HEK293 (cell line): ENCODE data around the gene CRYBG2.

ENCODE experiments used
- CTCF ChIA-PET: fragments of 350-600 bp; formaldehyde crosslinking; extraction: SDS; loops from one replicate; lab custom pipeline; 2021; ENCODE audit warnings: antibody characterized with exemption; lab: Yijun Ruan, JAX
- POLR2A ChIA-PET: fragments of 300-600 bp; formaldehyde crosslinking; extraction: SDS; loops from one replicate; lab custom pipeline; 2020; ENCODE audit warnings: antibody characterized with exemption, inconsistent platforms; lab: Yijun Ruan, JAX
- H3K27ac ChIP-seq: fragments of 200-500 bp; sonication (Bioruptor generic); 2 replicates; pipeline ENCODE4 v1.5.1; 2014; ENCODE audit warnings: low read depth, low read length, control low read depth, inconsistent platforms; ENCODE audit errors: extremely low read depth
- H3K36me3 ChIP-seq, 2 experiments: fragments of 200-500 bp in 1 of 2; sonication (Bioruptor generic) in 1 of 2; 1 replicate in 1 of 2; 2 replicates in 1 of 2; pipeline ENCODE4 v1.5.1; 2014 to 2017; ENCODE audit warnings: inconsistent platforms in 2 of 2, low read length in 2 of 2; ENCODE audit not compliant: control insufficient read depth in 2 of 2, insufficient read depth in 1 of 2
- H3K4me1 ChIP-seq: fragments of 200-500 bp; sonication (Bioruptor generic); 2 replicates; pipeline ENCODE4 v1.5.1; 2014; ENCODE audit warnings: mild to moderate bottlenecking, low read length, inconsistent platforms; ENCODE audit not compliant: control insufficient read depth, insufficient read depth
- H3K4me3 ChIP-seq: 2 replicates; pipeline ENCODE4 v1.5.1; 2011; ENCODE audit warnings: low read depth, mild to moderate bottlenecking, control low read depth, low read length, moderate library complexity
- H3K9me3 ChIP-seq: fragments of 200-500 bp; sonication (Bioruptor generic); 2 replicates; pipeline ENCODE4 v1.5.1; 2014; ENCODE audit warnings: low read depth, low read length, inconsistent platforms; ENCODE audit not compliant: control insufficient read depth, insufficient read depth
- EGR2 ChIP-seq: fragments of 450-650 bp; formaldehyde crosslinking; IDR thresholded peaks from 2 replicates; pipeline ENCODE4 v1.5.1; 2016; ENCODE audit warnings: low read depth, missing biosample characterization, missing genetic modification characterization
- GLIS1 ChIP-seq: fragments of 450-650 bp; formaldehyde crosslinking; IDR thresholded peaks from 2 replicates; pipeline ENCODE4 v1.5.1; 2016; ENCODE audit warnings: missing biosample characterization, missing genetic modification characterization
- HOXA7 ChIP-seq: sonication (generic); formaldehyde crosslinking; IDR thresholded peaks from 2 replicates; pipeline ENCODE4 v1.8.1; 2022; ENCODE audit warnings: missing genetic modification reagents, borderline replicate concordance
- IKZF3 ChIP-seq: fragments of 450-650 bp; IDR thresholded peaks from 2 replicates; pipeline ENCODE4 v1.5.0; 2018; ENCODE audit warnings: missing biosample characterization, mild to moderate bottlenecking, missing genetic modification characterization, moderate library complexity
- KLF9 ChIP-seq: fragments of 450-650 bp; formaldehyde crosslinking; IDR thresholded peaks from 2 replicates; pipeline ENCODE4 v1.5.1; 2016; ENCODE audit warnings: missing biosample characterization, missing genetic modification characterization, low read depth
- PATZ1 ChIP-seq: fragments of 450-650 bp; formaldehyde crosslinking; IDR thresholded peaks from 2 replicates; pipeline ENCODE4 v1.5.1; 2016; ENCODE audit warnings: missing biosample characterization, missing genetic modification characterization
- SP3 ChIP-seq: fragments of 450-650 bp; formaldehyde crosslinking; IDR thresholded peaks from 2 replicates; pipeline ENCODE4 v1.5.1; 2016; ENCODE audit warnings: missing biosample characterization, missing genetic modification characterization
- ZBTB48 ChIP-seq: fragments of 450-650 bp; formaldehyde crosslinking; IDR thresholded peaks from 2 replicates; pipeline ENCODE4 v1.5.1; 2016; ENCODE audit warnings: missing biosample characterization, missing genetic modification characterization
- ZNF10 ChIP-seq: fragments of 450-650 bp; formaldehyde crosslinking; IDR thresholded peaks from 2 replicates; pipeline ENCODE4 v1.5.1; 2017; ENCODE audit warnings: missing biosample characterization, missing genetic modification characterization
- ZNF112 ChIP-seq: fragments of 450-650 bp; formaldehyde crosslinking; IDR thresholded peaks from 2 replicates; pipeline ENCODE4 v1.5.0; 2017; ENCODE audit warnings: missing biosample characterization, missing genetic modification characterization
- ZNF146 ChIP-seq: fragments of 450-650 bp; formaldehyde crosslinking; IDR thresholded peaks from 2 replicates; pipeline ENCODE4 v1.5.1; 2016; ENCODE audit warnings: missing biosample characterization, missing genetic modification characterization
- ZNF37A ChIP-seq: fragments of 450-650 bp; IDR thresholded peaks from 2 replicates; pipeline ENCODE4 v1.5.1; 2018; ENCODE audit warnings: missing biosample characterization, missing genetic modification characterization
- ZNF404 ChIP-seq: fragments of 450-650 bp; formaldehyde crosslinking; IDR thresholded peaks from 2 replicates; pipeline ENCODE4 v1.5.1; 2017; ENCODE audit warnings: missing biosample characterization, missing genetic modification characterization
- ZNF488 ChIP-seq: fragments of 450-650 bp; formaldehyde crosslinking; IDR thresholded peaks from 2 replicates; pipeline ENCODE4 v1.5.1; 2016; ENCODE audit warnings: missing biosample characterization, missing genetic modification characterization
- ZNF654 ChIP-seq: fragments of 450-650 bp; formaldehyde crosslinking; IDR thresholded peaks from 2 replicates; pipeline ENCODE4 v1.5.1; 2016; ENCODE audit warnings: low read depth, missing biosample characterization, missing genetic modification characterization
- ZNF660 ChIP-seq: fragments of 450-650 bp; IDR thresholded peaks from 2 replicates; pipeline ENCODE4 v1.5.1; 2018; ENCODE audit warnings: missing biosample characterization, mild to moderate bottlenecking, missing genetic modification characterization
- ZNF677 ChIP-seq: fragments of 450-650 bp; IDR thresholded peaks from 2 replicates; pipeline ENCODE4 v1.5.0; 2018; ENCODE audit warnings: missing biosample characterization, mild to moderate bottlenecking, missing genetic modification characterization, moderate library complexity
- ZNF692 ChIP-seq: fragments of 450-650 bp; formaldehyde crosslinking; IDR thresholded peaks from 2 replicates; pipeline ENCODE4 v1.5.1; 2016; ENCODE audit warnings: missing biosample characterization, missing genetic modification characterization
- ZNF76 ChIP-seq: fragments of 450-650 bp; formaldehyde crosslinking; IDR thresholded peaks from 2 replicates; pipeline ENCODE4; 2016; ENCODE audit warnings: low read depth, missing biosample characterization, missing genetic modification characterization, borderline replicate concordance
- ZNF768 ChIP-seq: fragments of 450-650 bp; formaldehyde crosslinking; IDR thresholded peaks from 2 replicates; pipeline ENCODE4 v1.5.1; 2018; ENCODE audit warnings: missing biosample characterization, mild to moderate bottlenecking, missing genetic modification characterization
- ZNF776 ChIP-seq: fragments of 450-650 bp; formaldehyde crosslinking; IDR thresholded peaks from 2 replicates; pipeline ENCODE4 v1.5.0; 2017; ENCODE audit warnings: missing biosample characterization, missing genetic modification characterization, borderline replicate concordance
- ZNF785 ChIP-seq: fragments of 450-650 bp; formaldehyde crosslinking; IDR thresholded peaks from 2 replicates; pipeline ENCODE4 v1.5.1; 2016; ENCODE audit warnings: missing biosample characterization, missing genetic modification characterization
- ZSCAN16 ChIP-seq: fragments of 450-650 bp; formaldehyde crosslinking; IDR thresholded peaks from 2 replicates; pipeline ENCODE4 v1.5.1; 2016; ENCODE audit warnings: missing biosample characterization, missing genetic modification characterization
- TF ChIP-seq, protein P1 (sequence below): fragments of 450-650 bp; formaldehyde crosslinking; IDR thresholded peaks from 2 replicates; pipeline ENCODE4 v1.5.1; 2016; ENCODE audit warnings: missing biosample characterization, missing genetic modification characterization, borderline replicate concordance
- TF ChIP-seq, protein P2 (sequence below): fragments of 450-650 bp; formaldehyde crosslinking; IDR thresholded peaks from 2 replicates; pipeline ENCODE4 v1.5.1; 2016; ENCODE audit warnings: missing biosample characterization, missing genetic modification characterization

Gene CRYBG2

DNA sequence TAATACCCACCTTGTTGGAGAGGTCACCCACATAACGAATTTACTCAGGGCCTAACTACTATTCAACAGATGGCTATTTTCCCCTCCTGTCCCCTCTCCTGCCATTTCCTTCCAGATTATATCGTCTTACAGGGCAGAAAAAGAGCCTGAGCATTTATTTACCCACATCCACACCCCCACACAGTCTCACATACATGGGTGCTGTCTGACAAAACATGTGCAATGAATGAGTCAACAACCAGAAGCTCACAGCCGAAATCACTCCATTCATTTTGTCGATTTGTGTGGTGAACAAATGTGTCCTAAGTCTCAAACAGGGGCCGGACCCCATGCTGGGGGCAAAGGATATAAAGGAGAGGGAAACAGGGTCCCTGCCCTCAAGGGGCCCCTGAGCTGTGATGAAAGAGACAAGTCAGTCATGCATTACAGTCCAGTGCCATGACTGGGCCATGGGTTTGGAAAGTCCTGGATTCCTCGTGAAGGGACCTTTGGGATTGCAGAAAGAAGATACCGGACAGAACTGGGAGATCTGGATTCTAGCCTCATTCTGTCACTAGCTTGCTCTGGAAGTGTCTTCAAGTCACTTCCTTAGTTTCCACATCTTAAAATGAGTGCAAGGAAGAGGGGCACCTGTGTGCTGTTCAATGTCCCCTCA is 35.0 kb upstream of the CRYBG2 start (continued):
- TF ChIP-seq, protein P1, sequence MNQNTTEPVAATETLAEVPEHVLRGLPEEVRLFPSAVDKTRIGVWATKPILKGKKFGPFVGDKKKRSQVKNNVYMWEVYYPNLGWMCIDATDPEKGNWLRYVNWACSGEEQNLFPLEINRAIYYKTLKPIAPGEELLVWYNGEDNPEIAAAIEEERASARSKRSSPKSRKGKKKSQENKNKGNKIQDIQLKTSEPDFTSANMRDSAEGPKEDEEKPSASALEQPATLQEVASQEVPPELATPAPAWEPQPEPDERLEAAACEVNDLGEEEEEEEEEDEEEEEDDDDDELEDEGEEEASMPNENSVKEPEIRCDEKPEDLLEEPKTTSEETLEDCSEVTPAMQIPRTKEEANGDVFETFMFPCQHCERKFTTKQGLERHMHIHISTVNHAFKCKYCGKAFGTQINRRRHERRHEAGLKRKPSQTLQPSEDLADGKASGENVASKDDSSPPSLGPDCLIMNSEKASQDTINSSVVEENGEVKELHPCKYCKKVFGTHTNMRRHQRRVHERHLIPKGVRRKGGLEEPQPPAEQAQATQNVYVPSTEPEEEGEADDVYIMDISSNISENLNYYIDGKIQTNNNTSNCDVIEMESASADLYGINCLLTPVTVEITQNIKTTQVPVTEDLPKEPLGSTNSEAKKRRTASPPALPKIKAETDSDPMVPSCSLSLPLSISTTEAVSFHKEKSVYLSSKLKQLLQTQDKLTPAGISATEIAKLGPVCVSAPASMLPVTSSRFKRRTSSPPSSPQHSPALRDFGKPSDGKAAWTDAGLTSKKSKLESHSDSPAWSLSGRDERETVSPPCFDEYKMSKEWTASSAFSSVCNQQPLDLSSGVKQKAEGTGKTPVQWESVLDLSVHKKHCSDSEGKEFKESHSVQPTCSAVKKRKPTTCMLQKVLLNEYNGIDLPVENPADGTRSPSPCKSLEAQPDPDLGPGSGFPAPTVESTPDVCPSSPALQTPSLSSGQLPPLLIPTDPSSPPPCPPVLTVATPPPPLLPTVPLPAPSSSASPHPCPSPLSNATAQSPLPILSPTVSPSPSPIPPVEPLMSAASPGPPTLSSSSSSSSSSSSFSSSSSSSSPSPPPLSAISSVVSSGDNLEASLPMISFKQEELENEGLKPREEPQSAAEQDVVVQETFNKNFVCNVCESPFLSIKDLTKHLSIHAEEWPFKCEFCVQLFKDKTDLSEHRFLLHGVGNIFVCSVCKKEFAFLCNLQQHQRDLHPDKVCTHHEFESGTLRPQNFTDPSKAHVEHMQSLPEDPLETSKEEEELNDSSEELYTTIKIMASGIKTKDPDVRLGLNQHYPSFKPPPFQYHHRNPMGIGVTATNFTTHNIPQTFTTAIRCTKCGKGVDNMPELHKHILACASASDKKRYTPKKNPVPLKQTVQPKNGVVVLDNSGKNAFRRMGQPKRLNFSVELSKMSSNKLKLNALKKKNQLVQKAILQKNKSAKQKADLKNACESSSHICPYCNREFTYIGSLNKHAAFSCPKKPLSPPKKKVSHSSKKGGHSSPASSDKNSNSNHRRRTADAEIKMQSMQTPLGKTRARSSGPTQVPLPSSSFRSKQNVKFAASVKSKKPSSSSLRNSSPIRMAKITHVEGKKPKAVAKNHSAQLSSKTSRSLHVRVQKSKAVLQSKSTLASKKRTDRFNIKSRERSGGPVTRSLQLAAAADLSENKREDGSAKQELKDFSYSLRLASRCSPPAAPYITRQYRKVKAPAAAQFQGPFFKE, result no peak
- no peak for TF ChIP-seq GLIS1 (tag by site-specific recombination)
- TF ChIP-seq ZNF677 (tag by site-specific recombination), result no peak
- TF ChIP-seq KLF9 (tag by site-specific recombination), result no peak
- TF ChIP-seq ZNF654, result no peak
- TF ChIP-seq ZNF768, result no peak
- TF ChIP-seq, all 188 proteins: peak for 0

- CTCF ChIA-PET, result interaction anchor here (0.6 to 2.3 kb wide), 4 partner anchors 19 to 325 kb away, joined by 3 to 13 read pairs (median 4); no protein-coding TSS in a partner anchor
- no peak overlapping the region for H3K27ac ChIP-seq
- TF ChIP-seq ZNF10 (tag by site-specific recombination) (no peak), ZNF404 (tag by site-specific recombination) (no peak), ZNF488 (tag by site-specific recombination) (no peak), ZNF785 (tag by site-specific recombination) (no peak), GLIS1 (tag by site-specific recombination) (peak; percentile 100), HOXA7 (CRISPR knock-in tag) (no peak), ZBTB48 (tag by site-specific recombination) (no peak), ZNF692 (tag by site-specific recombination) (no peak), ZNF76 (no peak; the same call in 1 of the 2 replicates), ZSCAN16 (tag by site-specific recombination) (no peak), IKZF3 (tag by site-specific recombination) (peak; percentile 31; the same call in 1 of the 2 replicates), PATZ1 (tag by site-specific recombination) (peak; percentile 67; the same call in 1 of the 2 replicates), ZNF776 (tag by site-specific recombination) (no peak), ZNF37A (no peak), ZNF112 (tag by site-specific recombination) (no peak), ZNF146 (tag by site-specific recombination) (no peak), ZNF660 (tag by site-specific recombination) (0 out of 2 replicates have a peak, but pooled peaks have one; percentile 60), SP3 (no peak), EGR2 (tag by site-specific recombination) (peak; percentile 87)
- TF ChIP-seq, protein P2, sequence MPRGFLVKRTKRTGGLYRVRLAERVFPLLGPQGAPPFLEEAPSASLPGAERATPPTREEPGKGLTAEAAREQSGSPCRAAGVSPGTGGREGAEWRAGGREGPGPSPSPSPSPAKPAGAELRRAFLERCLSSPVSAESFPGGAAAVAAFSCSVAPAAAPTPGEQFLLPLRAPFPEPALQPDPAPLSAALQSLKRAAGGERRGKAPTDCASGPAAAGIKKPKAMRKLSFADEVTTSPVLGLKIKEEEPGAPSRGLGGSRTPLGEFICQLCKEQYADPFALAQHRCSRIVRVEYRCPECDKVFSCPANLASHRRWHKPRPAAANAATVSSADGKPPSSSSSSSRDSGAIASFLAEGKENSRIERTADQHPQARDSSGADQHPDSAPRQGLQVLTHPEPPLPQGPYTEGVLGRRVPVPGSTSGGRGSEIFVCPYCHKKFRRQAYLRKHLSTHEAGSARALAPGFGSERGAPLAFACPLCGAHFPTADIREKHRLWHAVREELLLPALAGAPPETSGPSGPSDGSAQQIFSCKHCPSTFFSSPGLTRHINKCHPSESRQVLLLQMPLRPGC (tag by site-specific recombination), result peak; percentile 47; the same call in 1 of the 2 replicates
Measured at GRCh38 chr1:26387447-26387846, 33.5 kb upstream of the CRYBG2 start.

More at GRCh38 chr1:26387447-26387846, 33.5 kb upstream of the CRYBG2 start:
- POLR2A ChIA-PET, result interaction anchor here (0.7 kb wide), 1 partner anchor 760 kb away, joined by 3 read pairs; no protein-coding TSS in a partner anchor
- no peaks in the 10 kb centered on the region for H3K36me3 ChIP-seq
- no peaks in the 10 kb centered on the region for H3K9me3 ChIP-seq
- no peaks in the 10 kb centered on the region for H3K4me1 ChIP-seq
- no peak overlapping the region for H3K4me3 ChIP-seq
